Neuron (in vitro differentiated cells): ENCODE results near the gene IQCE.
A peak's percentile ranks its signal among the peaks of the same experiment; 100 is the strongest.
"Not testable (repeated sequence)": the region's sequence is repeated elsewhere in the genome, so short reads cannot be mapped to it uniquely, and the experiment has no call there.

Experiments used
- H2AFZ ChIP-seq: one replicate; pipeline ENCODE4 v1.6.1; 2013; ENCODE audit warnings: low read depth, mild to moderate bottlenecking, inconsistent platforms, low read length, moderate library complexity
- H3K27me3 ChIP-seq: one replicate; pipeline ENCODE4 v1.6.1; 2013; ENCODE audit warnings: low read length; ENCODE audit not compliant: insufficient read depth
- H3K36me3 ChIP-seq: one replicate; pipeline ENCODE4 v1.6.1; 2013; ENCODE audit warnings: low read length; ENCODE audit not compliant: insufficient read depth
- H3K4me1 ChIP-seq: one replicate; pipeline ENCODE4 v1.6.1; 2013; ENCODE audit warnings: low read length; ENCODE audit not compliant: insufficient read depth
- H3K4me3 ChIP-seq: 2 replicates; pipeline ENCODE4 v1.5.1; 2013; ENCODE audit warnings: mild to moderate bottlenecking, low read length, moderate library complexity
- H3K9me3 ChIP-seq: one replicate; pipeline ENCODE4 v1.6.1; 2013; ENCODE audit warnings: low read length

IQCE gene

GRCh38 chr7:2559283-2559950, 638 bp downstream of the IQCE start:
- H3K9me3 ChIP-seq = no peaks in the 10 kb centered on the region

GRCh38 chr7:2563955-2564354, 5.2 kb downstream of the IQCE start:
- peaks cover 25% of the 10 kb centered on the region for H3K4me1 ChIP-seq
- not testable (repeated sequence) for H3K9me3 ChIP-seq, H2AFZ ChIP-seq, H3K36me3 ChIP-seq, H3K4me3 ChIP-seq, H3K27me3 ChIP-seq

More at GRCh38 chr7:2559283-2559950, 638 bp downstream of the IQCE start:
- no peaks in the 10 kb centered on the region for H3K36me3 ChIP-seq
- peaks cover 12% of the 10 kb centered on the region for H3K4me1 ChIP-seq
- peak overlapping the region; percentile 77 for H3K4me3 ChIP-seq
- no peak overlapping the region for H2AFZ ChIP-seq
- no peaks in the 10 kb centered on the region for H3K27me3 ChIP-seq

GRCh38 chr7:2564970-2565540, 6.3 kb downstream of the IQCE start:
- Histone ChIP-seq H3K4me3 (no peak overlapping the region), H3K9me3 (no peaks in the 10 kb centered on the region), H3K4me1 (peaks cover 30% of the 10 kb centered on the region), H3K27me3 (no peaks in the 10 kb centered on the region), H3K36me3 (no peaks in the 10 kb centered on the region), H2AFZ (no peak overlapping the region)

- Histone ChIP-seq H3K4me3 (no peak overlapping the region), H3K27me3 (no peaks in the 10 kb centered on the region), H3K4me1 (peaks cover 27% of the 10 kb centered on the region), H3K36me3 (no peaks in the 10 kb centered on the region), H2AFZ (no peak overlapping the region), H3K9me3 (no peaks in the 10 kb centered on the region)
Observed at GRCh38 chr7:2566348-2566889, 7.6 kb downstream of the IQCE start.

- H2AFZ ChIP-seq = no peak overlapping the region
- H3K27me3 ChIP-seq = no peaks in the 10 kb centered on the region
- no peak overlapping the region for H3K4me3 ChIP-seq
- H3K36me3 ChIP-seq = no peaks in the 10 kb centered on the region
- no peaks in the 10 kb centered on the region for H3K9me3 ChIP-seq
- peaks cover 27% of the 10 kb centered on the region for H3K4me1 ChIP-seq
Observed at GRCh38 chr7:2566890-2567678, 8.3 kb downstream of the IQCE start.

- H2AFZ ChIP-seq = no peak overlapping the region
- H3K9me3 ChIP-seq = no peaks in the 10 kb centered on the region
- H3K36me3 ChIP-seq = peaks cover 4% of the 10 kb centered on the region
- H3K27me3 ChIP-seq = no peaks in the 10 kb centered on the region
- H3K4me3 ChIP-seq = no peak overlapping the region
- H3K4me1 ChIP-seq = peaks cover 27% of the 10 kb centered on the region
Observed at GRCh38 chr7:2567679-2568278, 9.0 kb downstream of the IQCE start.

GRCh38 chr7:2568521-2569223, 9.9 kb downstream of the IQCE start:
- Histone ChIP-seq H3K4me3 (no peak overlapping the region), H3K4me1 (peaks cover 27% of the 10 kb centered on the region), H3K9me3 (no peaks in the 10 kb centered on the region), H3K27me3 (no peaks in the 10 kb centered on the region), H2AFZ (no peak overlapping the region), H3K36me3 (peaks cover 10% of the 10 kb centered on the region)

GRCh38 chr7:2569421-2569820, 10.6 kb downstream of the IQCE start:
- Histone ChIP-seq H3K27me3 (no peaks in the 10 kb centered on the region), H2AFZ (no peak overlapping the region), H3K9me3 (no peaks in the 10 kb centered on the region), H3K4me3 (no peak overlapping the region), H3K4me1 (peaks cover 27% of the 10 kb centered on the region), H3K36me3 (peaks cover 15% of the 10 kb centered on the region)

GRCh38 chr7:2570021-2570420, 11.2 kb downstream of the IQCE start:
- H3K9me3 ChIP-seq = no peaks in the 10 kb centered on the region
- H3K4me3 ChIP-seq = no peak overlapping the region
- H3K36me3 ChIP-seq = peaks cover 17% of the 10 kb centered on the region
- H3K4me1 ChIP-seq = peaks cover 24% of the 10 kb centered on the region
- no peak overlapping the region for H2AFZ ChIP-seq
- H3K27me3 ChIP-seq = no peaks in the 10 kb centered on the region

GRCh38 chr7:2571409-2571808, 12.6 kb downstream of the IQCE start:
- Histone ChIP-seq H3K4me3 (no peak overlapping the region), H3K9me3 (no peaks in the 10 kb centered on the region), H3K36me3 (peaks cover 21% of the 10 kb centered on the region), H2AFZ (no peak overlapping the region), H3K4me1 (peaks cover 23% of the 10 kb centered on the region), H3K27me3 (no peaks in the 10 kb centered on the region)

- peaks cover 14% of the 10 kb centered on the region for H3K4me1 ChIP-seq
- H3K27me3 ChIP-seq = no peaks in the 10 kb centered on the region
- no peak overlapping the region for H3K4me3 ChIP-seq
- no peak overlapping the region for H2AFZ ChIP-seq
- no peaks in the 10 kb centered on the region for H3K9me3 ChIP-seq
- peaks cover 21% of the 10 kb centered on the region for H3K36me3 ChIP-seq
Observed at GRCh38 chr7:2572101-2572842, 13.5 kb downstream of the IQCE start.

- H3K4me1 ChIP-seq = peaks cover 7% of the 10 kb centered on the region
- H2AFZ ChIP-seq = no peak overlapping the region
- peaks cover 29% of the 10 kb centered on the region for H3K36me3 ChIP-seq
- no peak overlapping the region for H3K4me3 ChIP-seq
- no peaks in the 10 kb centered on the region for H3K9me3 ChIP-seq
- no peaks in the 10 kb centered on the region for H3K27me3 ChIP-seq
Observed at GRCh38 chr7:2573761-2574160, 15.0 kb downstream of the IQCE start.
